ENCODE results near the gene MT3. TPM values are rescaled to one million over a fixed set of nuclear protein-coding genes. Genes with fewer than 3 reads are reported as not detected.

MT3 gene
- total and polyA plus RNA-seq, 2 of the 13 experiments (the other 11 are each of a cell fraction or from before 2014, with no cell fraction given) = not detected

DNA sequence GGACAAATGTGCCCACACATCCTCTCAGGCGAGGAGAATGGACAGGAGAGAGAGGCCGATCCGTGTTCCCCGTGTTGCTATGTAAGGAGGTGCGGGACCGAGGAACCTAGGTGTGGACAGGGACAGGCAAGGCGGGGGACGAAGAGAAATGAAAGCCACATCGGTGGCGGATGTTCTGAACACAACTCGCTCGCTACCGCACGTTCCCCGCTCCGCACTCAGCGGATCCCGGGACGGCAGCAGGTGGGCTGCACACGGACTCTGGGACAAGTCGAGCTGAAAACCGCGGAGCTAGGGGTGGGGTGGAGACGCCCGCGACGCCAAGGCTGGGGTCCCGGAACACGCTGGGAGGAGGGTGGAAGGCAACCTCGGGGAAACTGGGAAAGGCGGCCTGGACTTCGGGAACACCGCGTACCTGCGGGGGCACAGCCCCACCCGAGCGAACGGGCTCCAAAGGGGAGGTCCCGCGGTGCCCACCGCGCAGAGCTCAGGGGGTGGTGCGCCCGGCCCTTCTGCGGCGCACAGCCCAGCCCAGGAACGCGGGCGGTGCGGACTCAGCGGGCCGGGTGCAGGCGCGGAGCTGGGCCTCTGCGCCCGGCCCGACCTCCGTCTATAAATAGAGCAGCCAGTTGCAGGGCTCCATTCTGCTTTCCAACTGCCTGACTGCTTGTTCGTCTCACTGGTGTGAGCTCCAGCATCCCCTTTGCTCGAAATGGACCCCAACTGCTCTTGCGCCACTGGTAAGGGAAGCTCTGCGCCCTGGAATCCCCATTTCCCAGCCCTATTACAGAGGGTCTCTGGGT is 36.0 kb downstream of the MT3 start, which contains the start of gene MT1E (continued):
- TF ChIP-seq, protein P1, sequence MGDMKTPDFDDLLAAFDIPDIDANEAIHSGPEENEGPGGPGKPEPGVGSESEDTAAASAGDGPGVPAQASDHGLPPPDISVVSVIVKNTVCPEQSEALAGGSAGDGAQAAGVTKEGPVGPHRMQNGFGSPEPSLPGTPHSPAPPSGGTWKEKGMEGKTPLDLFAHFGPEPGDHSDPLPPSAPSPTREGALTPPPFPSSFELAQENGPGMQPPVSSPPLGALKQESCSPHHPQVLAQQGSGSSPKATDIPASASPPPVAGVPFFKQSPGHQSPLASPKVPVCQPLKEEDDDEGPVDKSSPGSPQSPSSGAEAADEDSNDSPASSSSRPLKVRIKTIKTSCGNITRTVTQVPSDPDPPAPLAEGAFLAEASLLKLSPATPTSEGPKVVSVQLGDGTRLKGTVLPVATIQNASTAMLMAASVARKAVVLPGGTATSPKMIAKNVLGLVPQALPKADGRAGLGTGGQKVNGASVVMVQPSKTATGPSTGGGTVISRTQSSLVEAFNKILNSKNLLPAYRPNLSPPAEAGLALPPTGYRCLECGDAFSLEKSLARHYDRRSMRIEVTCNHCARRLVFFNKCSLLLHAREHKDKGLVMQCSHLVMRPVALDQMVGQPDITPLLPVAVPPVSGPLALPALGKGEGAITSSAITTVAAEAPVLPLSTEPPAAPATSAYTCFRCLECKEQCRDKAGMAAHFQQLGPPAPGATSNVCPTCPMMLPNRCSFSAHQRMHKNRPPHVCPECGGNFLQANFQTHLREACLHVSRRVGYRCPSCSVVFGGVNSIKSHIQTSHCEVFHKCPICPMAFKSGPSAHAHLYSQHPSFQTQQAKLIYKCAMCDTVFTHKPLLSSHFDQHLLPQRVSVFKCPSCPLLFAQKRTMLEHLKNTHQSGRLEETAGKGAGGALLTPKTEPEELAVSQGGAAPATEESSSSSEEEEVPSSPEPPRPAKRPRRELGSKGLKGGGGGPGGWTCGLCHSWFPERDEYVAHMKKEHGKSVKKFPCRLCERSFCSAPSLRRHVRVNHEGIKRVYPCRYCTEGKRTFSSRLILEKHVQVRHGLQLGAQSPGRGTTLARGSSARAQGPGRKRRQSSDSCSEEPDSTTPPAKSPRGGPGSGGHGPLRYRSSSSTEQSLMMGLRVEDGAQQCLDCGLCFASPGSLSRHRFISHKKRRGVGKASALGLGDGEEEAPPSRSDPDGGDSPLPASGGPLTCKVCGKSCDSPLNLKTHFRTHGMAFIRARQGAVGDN (CRISPR knock-in tag; IDR thresholded peaks at IDR 0.05) = peak; percentile 87
- TF ChIP-seq ZNF232 (CRISPR knock-in tag; IDR thresholded peaks at IDR 0.05; ENCODE audit: borderline replicate concordance) = no peak
- TF ChIP-seq ZNF501 (CRISPR knock-in tag; IDR thresholded peaks at IDR 0.05) = peak; percentile 18; the same call in 1 of the 2 replicates
- TF ChIP-seq ATF7-NPFF (CRISPR knock-in tag; IDR thresholded peaks at IDR 0.05; ENCODE audit: low read depth) = peak; percentile 69; the same call in 1 of the 2 replicates
- no peak for TF ChIP-seq CEBPG (CRISPR knock-in tag; IDR thresholded peaks at IDR 0.05)
- TF ChIP-seq, protein P2, sequence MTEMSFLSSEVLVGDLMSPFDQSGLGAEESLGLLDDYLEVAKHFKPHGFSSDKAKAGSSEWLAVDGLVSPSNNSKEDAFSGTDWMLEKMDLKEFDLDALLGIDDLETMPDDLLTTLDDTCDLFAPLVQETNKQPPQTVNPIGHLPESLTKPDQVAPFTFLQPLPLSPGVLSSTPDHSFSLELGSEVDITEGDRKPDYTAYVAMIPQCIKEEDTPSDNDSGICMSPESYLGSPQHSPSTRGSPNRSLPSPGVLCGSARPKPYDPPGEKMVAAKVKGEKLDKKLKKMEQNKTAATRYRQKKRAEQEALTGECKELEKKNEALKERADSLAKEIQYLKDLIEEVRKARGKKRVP (CRISPR knock-in tag; IDR thresholded peaks at IDR 0.05) = no peak
- TF ChIP-seq MAZ (IDR thresholded peaks at IDR 0.05; ENCODE audit: borderline replicate concordance, low read depth, low read length) = no peak
- TF ChIP-seq MAZ (CRISPR knock-in tag; IDR thresholded peaks at IDR 0.05; ENCODE audit: low read depth) = peak; percentile 66; the same call in 1 of the 2 replicates
- TF ChIP-seq, protein P3, sequence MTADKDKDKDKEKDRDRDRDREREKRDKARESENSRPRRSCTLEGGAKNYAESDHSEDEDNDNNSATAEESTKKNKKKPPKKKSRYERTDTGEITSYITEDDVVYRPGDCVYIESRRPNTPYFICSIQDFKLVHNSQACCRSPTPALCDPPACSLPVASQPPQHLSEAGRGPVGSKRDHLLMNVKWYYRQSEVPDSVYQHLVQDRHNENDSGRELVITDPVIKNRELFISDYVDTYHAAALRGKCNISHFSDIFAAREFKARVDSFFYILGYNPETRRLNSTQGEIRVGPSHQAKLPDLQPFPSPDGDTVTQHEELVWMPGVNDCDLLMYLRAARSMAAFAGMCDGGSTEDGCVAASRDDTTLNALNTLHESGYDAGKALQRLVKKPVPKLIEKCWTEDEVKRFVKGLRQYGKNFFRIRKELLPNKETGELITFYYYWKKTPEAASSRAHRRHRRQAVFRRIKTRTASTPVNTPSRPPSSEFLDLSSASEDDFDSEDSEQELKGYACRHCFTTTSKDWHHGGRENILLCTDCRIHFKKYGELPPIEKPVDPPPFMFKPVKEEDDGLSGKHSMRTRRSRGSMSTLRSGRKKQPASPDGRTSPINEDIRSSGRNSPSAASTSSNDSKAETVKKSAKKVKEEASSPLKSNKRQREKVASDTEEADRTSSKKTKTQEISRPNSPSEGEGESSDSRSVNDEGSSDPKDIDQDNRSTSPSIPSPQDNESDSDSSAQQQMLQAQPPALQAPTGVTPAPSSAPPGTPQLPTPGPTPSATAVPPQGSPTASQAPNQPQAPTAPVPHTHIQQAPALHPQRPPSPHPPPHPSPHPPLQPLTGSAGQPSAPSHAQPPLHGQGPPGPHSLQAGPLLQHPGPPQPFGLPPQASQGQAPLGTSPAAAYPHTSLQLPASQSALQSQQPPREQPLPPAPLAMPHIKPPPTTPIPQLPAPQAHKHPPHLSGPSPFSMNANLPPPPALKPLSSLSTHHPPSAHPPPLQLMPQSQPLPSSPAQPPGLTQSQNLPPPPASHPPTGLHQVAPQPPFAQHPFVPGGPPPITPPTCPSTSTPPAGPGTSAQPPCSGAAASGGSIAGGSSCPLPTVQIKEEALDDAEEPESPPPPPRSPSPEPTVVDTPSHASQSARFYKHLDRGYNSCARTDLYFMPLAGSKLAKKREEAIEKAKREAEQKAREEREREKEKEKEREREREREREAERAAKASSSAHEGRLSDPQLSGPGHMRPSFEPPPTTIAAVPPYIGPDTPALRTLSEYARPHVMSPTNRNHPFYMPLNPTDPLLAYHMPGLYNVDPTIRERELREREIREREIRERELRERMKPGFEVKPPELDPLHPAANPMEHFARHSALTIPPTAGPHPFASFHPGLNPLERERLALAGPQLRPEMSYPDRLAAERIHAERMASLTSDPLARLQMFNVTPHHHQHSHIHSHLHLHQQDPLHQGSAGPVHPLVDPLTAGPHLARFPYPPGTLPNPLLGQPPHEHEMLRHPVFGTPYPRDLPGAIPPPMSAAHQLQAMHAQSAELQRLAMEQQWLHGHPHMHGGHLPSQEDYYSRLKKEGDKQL (CRISPR knock-in tag; IDR thresholded peaks at IDR 0.05; ENCODE audit: low read depth) = no peak
- TF ChIP-seq ZNF441 (CRISPR knock-in tag; IDR thresholded peaks at IDR 0.05; ENCODE audit: borderline replicate concordance) = 0 out of 2 replicates have a peak, but pooled peaks have one; percentile 11
- no peak for TF ChIP-seq SP2 (CRISPR knock-in tag; IDR thresholded peaks at IDR 0.05)
- TF ChIP-seq, protein P4, sequence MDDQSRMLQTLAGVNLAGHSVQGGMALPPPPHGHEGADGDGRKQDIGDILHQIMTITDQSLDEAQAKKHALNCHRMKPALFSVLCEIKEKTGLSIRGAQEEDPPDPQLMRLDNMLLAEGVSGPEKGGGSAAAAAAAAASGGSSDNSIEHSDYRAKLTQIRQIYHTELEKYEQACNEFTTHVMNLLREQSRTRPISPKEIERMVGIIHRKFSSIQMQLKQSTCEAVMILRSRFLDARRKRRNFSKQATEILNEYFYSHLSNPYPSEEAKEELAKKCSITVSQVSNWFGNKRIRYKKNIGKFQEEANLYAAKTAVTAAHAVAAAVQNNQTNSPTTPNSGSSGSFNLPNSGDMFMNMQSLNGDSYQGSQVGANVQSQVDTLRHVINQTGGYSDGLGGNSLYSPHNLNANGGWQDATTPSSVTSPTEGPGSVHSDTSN (CRISPR knock-in tag; IDR thresholded peaks at IDR 0.05; ENCODE audit: borderline replicate concordance) = no peak; the same call in 1 of the 2 replicates
- TF ChIP-seq SP4 (CRISPR knock-in tag; IDR thresholded peaks at IDR 0.05) = peak; percentile 54; the same call in 1 of the 2 replicates
- TF ChIP-seq ZNF747 (CRISPR knock-in tag; IDR thresholded peaks at IDR 0.05; ENCODE audit: borderline replicate concordance) = 0 out of 2 replicates have a peak, but pooled peaks have one; percentile 55
- TF ChIP-seq, protein P5, sequence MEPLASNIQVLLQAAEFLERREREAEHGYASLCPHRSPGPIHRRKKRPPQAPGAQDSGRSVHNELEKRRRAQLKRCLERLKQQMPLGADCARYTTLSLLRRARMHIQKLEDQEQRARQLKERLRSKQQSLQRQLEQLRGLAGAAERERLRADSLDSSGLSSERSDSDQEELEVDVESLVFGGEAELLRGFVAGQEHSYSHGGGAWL (CRISPR knock-in tag; IDR thresholded peaks at IDR 0.05) = 0 out of 2 replicates have a peak, but pooled peaks have one; percentile 40

Data from HepG2 (cell line).